Right lobe of liver (tissue), 6 donors: ENCODE results near the gene ACSS1. TPM values are rescaled to one million over a fixed set of nuclear protein-coding genes. Genes with fewer than 3 reads are reported as not detected.

Source experiments
- ATAC-seq, 4 donors: fragments of 200-7000 bp; cut with Tn5 transposase; one replicate each; pipeline ENCODE4 v1.9.1; 2020; ENCODE audit warnings: mild to moderate bottlenecking in 4 of 4, moderate library complexity in 4 of 4
- DNase-seq, 3 donors: peaks; one replicate each; pipeline ENCODE4 v3.0.0-alpha.2; 2020
- H3K27ac ChIP-seq, 3 donors: fragments of 200-600 bp; one replicate each; pipeline ENCODE4 v1.8.0; 2022
- H3K27me3 ChIP-seq, 2 donors: fragments of 200-600 bp; one replicate each; pipeline ENCODE4 v1.8.0; 2022
- H3K36me3 ChIP-seq, 4 donors: fragments of 200-600 bp; sonication (generic) in 1 of 4; one replicate each; pipeline versions ENCODE4 v1.5.1 to v1.8.0; 2017 to 2022; ENCODE audit warnings: control low read depth in 1 of 4
- H3K4me1 ChIP-seq, 4 donors: fragments of 200-600 bp; sonication (generic) in 1 of 4; one replicate each; pipeline versions ENCODE4 v1.5.1 to v1.8.0; 2017 to 2022; ENCODE audit warnings: control low read depth in 1 of 4
- H3K4me3 ChIP-seq, 3 donors: fragments of 200-600 bp; one replicate each; pipeline ENCODE4 v1.8.0; 2022
- H3K9me3 ChIP-seq, 4 donors: fragments of 200-600 bp; sonication (generic) in 1 of 4; one replicate each; pipeline versions ENCODE4 v1.5.1 to v1.8.0; 2017 to 2022; ENCODE audit warnings: control low read depth in 1 of 4
- POLR2A ChIP-seq: fragments of 450-650 bp; IDR thresholded peaks from one replicate; pipeline ENCODE4 v1.6.1; 2017; ENCODE audit warnings: antibody characterized with exemption, mild to moderate bottlenecking
- WGBS: methylation state at CpG from one replicate; pipeline ENCODE4 v1.1.6; 2018; ENCODE audit warnings: low coverage, low lambda C conversion rate; ENCODE audit not compliant: insufficient coverage; ENCODE audit errors: missing lambda C conversion rate; 5-methylcytosine and 5-hydroxymethylcytosine counted together
- intact Hi-C, 2 donors: fragments of 100-400 bp; cut with DNase I; formaldehyde crosslinking; loops; one replicate each; pipeline versions ENCODE4 v1.11.2 to v1.14.1; 2022
- total RNA-seq, 6 experiments: library from RNA; depleted of rRNA in 2 of 6; stranded (reverse); fragments of >200 nt in 2 of 6; fragmentation: NEBNext Ultra II Directional in 3 of 6; extraction: Animal tissue kit (Norgen Biotek cat#: 25700) in 3 of 6; gene quantifications; one replicate each; pipeline versions ENCODE4 v1.1.0 to v1.2.4, GENCODE V29; 2016 to 2023
- TF ChIP-seq, protein P1 (sequence below), 4 donors: fragments of 200-600 bp in 3 of 4; fragments of 450-650 bp in 1 of 4; IDR thresholded peaks; one replicate each; pipeline versions ENCODE4 v1.5.1 to v1.8.0; 2016 to 2022; ENCODE audit warnings: antibody characterized with exemption in 4 of 4, mild to moderate bottlenecking in 2 of 4
- donor health status: DM: no; HTN: yes; CAD: no.
- donor health status: DM: no; HTN: no; CAD: no.
- donor health status: DM: no; HTN: no; CAD: no.
- donor health status: DM: no; HTN: yes; CAD: no.
- donor health status: DM: no; HTN: yes; CAD: no.

Gene ACSS1
- total RNA-seq, 6 experiments from 2014 or later = 3.5 to 9.1 (median 6.3) TPM

- no peak for DNase-seq
- peak in 3 of 4 donors; percentile 51 to 75 (median 56) for ATAC-seq
- no peaks in the 10 kb centered on the region for H3K9me3 ChIP-seq
- peaks cover 21 to 33% of the 10 kb centered on the region in 2 donors for H3K27me3 ChIP-seq
- intact Hi-C loops = loop anchor here in 1 of 2 donors (10.0 kb wide), 1 partner anchor 101 kb away; no protein-coding TSS in a partner anchor
- WGBS = 10% methylated on average over 7 of the region's 54 CpGs
- H3K27ac ChIP-seq = no peak overlapping the region
- no peak overlapping the region for H3K4me3 ChIP-seq
- TF ChIP-seq, protein P1, sequence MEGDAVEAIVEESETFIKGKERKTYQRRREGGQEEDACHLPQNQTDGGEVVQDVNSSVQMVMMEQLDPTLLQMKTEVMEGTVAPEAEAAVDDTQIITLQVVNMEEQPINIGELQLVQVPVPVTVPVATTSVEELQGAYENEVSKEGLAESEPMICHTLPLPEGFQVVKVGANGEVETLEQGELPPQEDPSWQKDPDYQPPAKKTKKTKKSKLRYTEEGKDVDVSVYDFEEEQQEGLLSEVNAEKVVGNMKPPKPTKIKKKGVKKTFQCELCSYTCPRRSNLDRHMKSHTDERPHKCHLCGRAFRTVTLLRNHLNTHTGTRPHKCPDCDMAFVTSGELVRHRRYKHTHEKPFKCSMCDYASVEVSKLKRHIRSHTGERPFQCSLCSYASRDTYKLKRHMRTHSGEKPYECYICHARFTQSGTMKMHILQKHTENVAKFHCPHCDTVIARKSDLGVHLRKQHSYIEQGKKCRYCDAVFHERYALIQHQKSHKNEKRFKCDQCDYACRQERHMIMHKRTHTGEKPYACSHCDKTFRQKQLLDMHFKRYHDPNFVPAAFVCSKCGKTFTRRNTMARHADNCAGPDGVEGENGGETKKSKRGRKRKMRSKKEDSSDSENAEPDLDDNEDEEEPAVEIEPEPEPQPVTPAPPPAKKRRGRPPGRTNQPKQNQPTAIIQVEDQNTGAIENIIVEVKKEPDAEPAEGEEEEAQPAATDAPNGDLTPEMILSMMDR (IDR thresholded peaks at IDR 0.05) = peak in 3 of 4 donors; percentile 27 to 36 (median 36)
- TF ChIP-seq POLR2A = no peak
- H3K4me1 ChIP-seq = no peaks in the 10 kb centered on the region
- H3K36me3 ChIP-seq = no peaks in the 10 kb centered on the region
Observed at GRCh38 chr20:25083773-25084625, 26.1 kb upstream of the ACSS1 start.

- intact Hi-C loops = loop anchor here in 1 of 2 donors (10.0 kb wide), 1 partner anchor 102 kb away; no protein-coding TSS in a partner anchor
- no peak for DNase-seq
- no peaks in the 10 kb centered on the region for H3K4me1 ChIP-seq
Observed at GRCh38 chr20:25083141-25083772, 25.3 kb upstream of the ACSS1 start.

GRCh38 chr20:25082498-25082873, 24.5 kb upstream of the ACSS1 start:
- Histone ChIP-seq H3K4me1 (peaks cover 0 to 5% (median 2%) of the 10 kb centered on the region in 4 donors), H3K36me3 (no peaks in the 10 kb centered on the region), H3K9me3 (no peaks in the 10 kb centered on the region), H3K4me3 (no peak overlapping the region), H3K27me3 (peaks cover 21 to 33% of the 10 kb centered on the region in 2 donors), H3K27ac (no peak overlapping the region)
- ATAC-seq (no peak), DNase-seq (no peak)
- TF ChIP-seq, protein P1 (IDR thresholded peaks at IDR 0.05) = no peak
- no peak for TF ChIP-seq POLR2A
- intact Hi-C loops = loop anchor here in 1 of 2 donors (10.0 kb wide), 1 partner anchor 102 kb away; no protein-coding TSS in a partner anchor
- 17% methylated on average over 9 of the region's 9 CpGs for WGBS

More at GRCh38 chr20:25083141-25083772, 25.3 kb upstream of the ACSS1 start:
- Histone ChIP-seq H3K27ac (no peak overlapping the region), H3K36me3 (no peaks in the 10 kb centered on the region), H3K9me3 (no peaks in the 10 kb centered on the region), H3K4me3 (no peak overlapping the region), H3K27me3 (peaks cover 21 to 33% of the 10 kb centered on the region in 2 donors)
- TF ChIP-seq POLR2A = no peak
- TF ChIP-seq, protein P1 (IDR thresholded peaks at IDR 0.05) = no peak
- 5% methylated on average over 22 of the region's 44 CpGs for WGBS
- no peak for ATAC-seq

- Histone ChIP-seq H3K27ac (no peak within 1 kb of the TSS), H3K9me3 (no peaks in the 10 kb centered on the region), H3K36me3 (no peaks in the 10 kb centered on the region), H3K4me3 (no peak within 1 kb of the TSS), H3K4me1 (peaks cover 0 to 11% (median 5%) of the 10 kb centered on the region in 4 donors), H3K27me3 (peaks cover 21 to 33% of the 10 kb centered on the region in 2 donors)
- TF ChIP-seq, protein P1 (IDR thresholded peaks at IDR 0.05) = no peak
- no peak for TF ChIP-seq POLR2A
- DNase-seq (no peak), ATAC-seq (no peak)
- intact Hi-C loops = loop anchor here in 1 of 2 donors (10.0 kb wide), 1 partner anchor 103 kb away; no protein-coding TSS in a partner anchor
- 16% methylated on average over 8 of the region's 67 CpGs for WGBS
Observed at GRCh38 chr20:25081730-25082497, 24.0 kb upstream of the ACSS1 start, which contains the start of gene VSX1. Gene VSX1 (minus strand): TSS chr20:25082141. CDS start chr20:25082096, 45 bp downstream.
